Gastroesophageal sphincter (tissue), 4 donors: ENCODE measurements around the gene CCDC83. TPM values are rescaled to one million over a fixed set of nuclear protein-coding genes. Genes with fewer than 3 reads are reported as not detected.
"Not testable (repeated sequence)": the region's sequence is repeated elsewhere in the genome, so short reads cannot be mapped to it uniquely, and the experiment has no call there.

Experiments used
- ATAC-seq: fragments of 150-250 bp; one replicate; pipeline ENCODE4 v1.9.1; 2016; ENCODE audit warnings: mild to moderate bottlenecking, moderate library complexity
- H3K27ac ChIP-seq, 4 donors: fragments of 200-600 bp; sonication (generic) in 3 of 4; 1 replicate in 3 of 4; 2 replicates in 1 of 4; pipeline ENCODE4 v1.5.1; 2016 to 2019
- H3K27me3 ChIP-seq: fragments of 200-600 bp; sonication (generic); one replicate; pipeline ENCODE4 v1.5.1; 2019
- H3K36me3 ChIP-seq, 2 donors: fragments of 200-600 bp; sonication (generic); one replicate each; pipeline ENCODE4 v1.5.1; 2019; ENCODE audit warnings: control low read depth in 1 of 2
- H3K4me1 ChIP-seq, 3 donors: fragments of 200-600 bp; sonication (generic); 1 replicate in 2 of 3; 2 replicates in 1 of 3; pipeline ENCODE4 v1.5.1; 2016 to 2019; ENCODE audit warnings: control low read depth in 2 of 3
- H3K4me3 ChIP-seq, 2 donors: fragments of 200-600 bp; sonication (generic); one replicate each; pipeline ENCODE4 v1.5.1; 2019; ENCODE audit warnings: mild to moderate bottlenecking in 1 of 2, moderate library complexity in 1 of 2
- H3K9me3 ChIP-seq, 3 donors: fragments of 200-600 bp; sonication (generic); one replicate each; pipeline ENCODE4 v1.5.1; 2017 to 2019; ENCODE audit warnings: control low read depth in 2 of 3
- EP300 ChIP-seq: sonication (generic); formaldehyde crosslinking; IDR thresholded peaks from one replicate; pipeline ENCODE4 v1.6.1; 2017; ENCODE audit warnings: antibody characterized with exemption, mild to moderate bottlenecking
- POLR2A ChIP-seq, 2 donors: fragments of 450-650 bp; IDR thresholded peaks; one replicate each; pipeline ENCODE4 v1.6.1; 2017; ENCODE audit warnings: antibody characterized with exemption in 2 of 2, mild to moderate bottlenecking in 2 of 2, moderate library complexity in 1 of 2
- POLR2AphosphoS5 ChIP-seq: sonication (generic); formaldehyde crosslinking; IDR thresholded peaks from one replicate; pipeline ENCODE4 v1.6.1; 2017; ENCODE audit warnings: antibody characterized with exemption
- WGBS, 2 donors: methylation state at CpG; one replicate each; pipeline ENCODE4 v1.1.5; 2018; ENCODE audit warnings: low coverage in 1 of 2; 5-methylcytosine and 5-hydroxymethylcytosine counted together
- total RNA-seq, 4 donors: library from RNA; depleted of rRNA; stranded (reverse); fragments of >200 nt; gene quantifications; one replicate each; pipeline ENCODE4 v1.1.0, GENCODE V29; 2016
- TF ChIP-seq, protein P1 (sequence below), 4 experiments: fragments of 200-600 bp in 2 of 4; fragments of 450-650 bp in 2 of 4; sonication (generic) in 1 of 4; IDR thresholded peaks; one replicate each; pipeline ENCODE4 v1.5.1; 2017 to 2019; ENCODE audit warnings: antibody characterized with exemption in 4 of 4, mild to moderate bottlenecking in 2 of 4, moderate library complexity in 2 of 4

CCDC83 gene
- total RNA-seq, 4 donors from 2014 or later, result not detected

DNA sequence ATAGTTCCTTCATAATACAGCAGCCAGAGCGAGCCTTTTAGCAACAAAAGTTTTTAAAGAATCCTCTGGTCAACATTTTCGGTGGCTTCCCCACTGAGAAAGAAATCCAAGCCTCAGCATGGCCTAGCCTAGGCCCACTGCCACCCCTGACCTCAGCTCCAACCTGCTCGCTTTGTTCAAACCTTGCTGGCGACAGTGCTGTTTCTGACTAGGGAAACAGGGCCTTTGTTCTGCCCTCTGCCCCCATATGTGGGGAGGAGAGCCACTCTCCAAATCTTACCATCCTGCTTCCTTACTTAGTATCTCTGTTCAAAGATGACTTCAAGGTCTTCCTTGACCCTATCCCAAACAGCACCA is 95.8 kb downstream of the CCDC83 start:
- Histone ChIP-seq H3K27ac (no peak overlapping the region), H3K27me3 (no peaks in the 10 kb centered on the region), H3K36me3 (peaks cover 0 to 27% of the 10 kb centered on the region in 2 donors), H3K4me3 (no peak overlapping the region), H3K4me1 (peaks cover 6 to 45% (median 16%) of the 10 kb centered on the region in 3 donors), H3K9me3 (no peaks in the 10 kb centered on the region)
- WGBS, 2 donors, result 93 to 96% methylated on average over 4 of the region's 4 CpGs
- TF ChIP-seq, protein P1, sequence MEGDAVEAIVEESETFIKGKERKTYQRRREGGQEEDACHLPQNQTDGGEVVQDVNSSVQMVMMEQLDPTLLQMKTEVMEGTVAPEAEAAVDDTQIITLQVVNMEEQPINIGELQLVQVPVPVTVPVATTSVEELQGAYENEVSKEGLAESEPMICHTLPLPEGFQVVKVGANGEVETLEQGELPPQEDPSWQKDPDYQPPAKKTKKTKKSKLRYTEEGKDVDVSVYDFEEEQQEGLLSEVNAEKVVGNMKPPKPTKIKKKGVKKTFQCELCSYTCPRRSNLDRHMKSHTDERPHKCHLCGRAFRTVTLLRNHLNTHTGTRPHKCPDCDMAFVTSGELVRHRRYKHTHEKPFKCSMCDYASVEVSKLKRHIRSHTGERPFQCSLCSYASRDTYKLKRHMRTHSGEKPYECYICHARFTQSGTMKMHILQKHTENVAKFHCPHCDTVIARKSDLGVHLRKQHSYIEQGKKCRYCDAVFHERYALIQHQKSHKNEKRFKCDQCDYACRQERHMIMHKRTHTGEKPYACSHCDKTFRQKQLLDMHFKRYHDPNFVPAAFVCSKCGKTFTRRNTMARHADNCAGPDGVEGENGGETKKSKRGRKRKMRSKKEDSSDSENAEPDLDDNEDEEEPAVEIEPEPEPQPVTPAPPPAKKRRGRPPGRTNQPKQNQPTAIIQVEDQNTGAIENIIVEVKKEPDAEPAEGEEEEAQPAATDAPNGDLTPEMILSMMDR (IDR thresholded peaks at IDR 0.05), result no peak
- no peak for ATAC-seq

DNA sequence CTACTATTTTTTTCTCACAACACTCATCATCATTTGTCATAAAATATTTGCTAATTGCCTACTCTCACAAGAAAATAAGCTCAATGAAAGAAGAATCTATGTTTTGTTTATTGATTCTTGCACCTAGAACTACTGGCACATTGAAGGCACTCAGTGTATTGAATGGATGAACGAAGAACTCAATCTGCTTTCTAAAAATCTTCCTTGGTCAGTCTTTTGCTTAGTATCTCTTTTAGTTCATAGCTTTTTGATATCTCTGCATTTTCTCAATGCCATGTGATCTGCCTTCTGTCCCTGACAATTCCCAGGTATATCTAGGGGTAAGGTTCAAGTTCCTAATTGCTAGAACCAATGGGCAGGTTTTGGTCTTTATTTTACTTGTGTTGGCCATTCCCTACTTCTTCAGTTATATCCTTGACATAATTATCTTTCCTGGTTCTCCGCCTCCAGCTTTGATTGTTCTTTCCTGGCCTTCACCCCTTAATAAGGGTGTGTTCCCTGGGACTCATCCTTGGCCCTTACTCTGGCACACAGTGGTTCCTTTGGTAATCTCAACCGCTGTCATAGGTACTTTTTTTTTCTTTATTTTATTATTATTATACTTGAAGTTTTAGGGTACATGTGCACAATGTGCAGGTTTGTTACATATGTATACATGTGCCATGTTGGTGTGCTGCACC is 96.4 kb downstream of the CCDC83 start:
- H3K27me3 ChIP-seq, result no peaks in the 10 kb centered on the region
- H3K9me3 ChIP-seq, result no peaks in the 10 kb centered on the region
- H3K4me3 ChIP-seq, result no peak overlapping the region
- peaks cover 0 to 33% of the 10 kb centered on the region in 2 donors for H3K36me3 ChIP-seq
- WGBS, 2 donors, result 89 to 93% methylated on average over 3 of the region's 3 CpGs
- no peak overlapping the region for H3K27ac ChIP-seq
- H3K4me1 ChIP-seq, result peaks cover 7 to 45% (median 14%) of the 10 kb centered on the region in 3 donors
- no peak for ATAC-seq
- TF ChIP-seq, protein P1 (IDR thresholded peaks at IDR 0.05), result no peak
- no peak for TF ChIP-seq POLR2AphosphoS5
- TF ChIP-seq EP300, result no peak
- TF ChIP-seq POLR2A (IDR thresholded peaks at IDR 0.05), result no peak

DNA sequence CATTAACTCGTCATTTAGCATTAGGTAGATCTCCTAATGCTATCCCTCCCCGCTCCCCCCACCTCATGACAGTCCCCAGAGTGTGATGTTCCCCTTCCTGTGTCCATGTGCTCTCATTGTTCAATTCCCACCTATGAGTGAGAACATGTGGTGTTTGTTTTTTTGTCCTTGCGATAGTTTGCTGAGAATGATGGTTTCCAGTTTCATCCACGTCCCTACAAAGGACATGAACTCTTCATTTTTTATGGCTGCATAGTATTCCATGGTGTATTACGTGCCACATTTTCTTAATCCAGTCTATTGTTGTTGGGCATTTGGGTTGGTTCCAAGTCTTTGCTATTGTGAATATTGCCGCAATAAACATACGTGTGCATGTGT is 96.9 kb downstream of the CCDC83 start:
- ATAC-seq, H3K4me3 ChIP-seq, H3K27me3 ChIP-seq, H3K27ac ChIP-seq, H3K9me3 ChIP-seq: not testable (repeated sequence)
- Histone ChIP-seq H3K36me3 (peaks cover 0 to 38% of the 10 kb centered on the region in 2 donors), H3K4me1 (peaks cover 7 to 42% (median 10%) of the 10 kb centered on the region in 3 donors)
- WGBS, 2 donors, result 93 to 95% methylated on average over 3 to 6 of the region's 7 CpGs

DNA sequence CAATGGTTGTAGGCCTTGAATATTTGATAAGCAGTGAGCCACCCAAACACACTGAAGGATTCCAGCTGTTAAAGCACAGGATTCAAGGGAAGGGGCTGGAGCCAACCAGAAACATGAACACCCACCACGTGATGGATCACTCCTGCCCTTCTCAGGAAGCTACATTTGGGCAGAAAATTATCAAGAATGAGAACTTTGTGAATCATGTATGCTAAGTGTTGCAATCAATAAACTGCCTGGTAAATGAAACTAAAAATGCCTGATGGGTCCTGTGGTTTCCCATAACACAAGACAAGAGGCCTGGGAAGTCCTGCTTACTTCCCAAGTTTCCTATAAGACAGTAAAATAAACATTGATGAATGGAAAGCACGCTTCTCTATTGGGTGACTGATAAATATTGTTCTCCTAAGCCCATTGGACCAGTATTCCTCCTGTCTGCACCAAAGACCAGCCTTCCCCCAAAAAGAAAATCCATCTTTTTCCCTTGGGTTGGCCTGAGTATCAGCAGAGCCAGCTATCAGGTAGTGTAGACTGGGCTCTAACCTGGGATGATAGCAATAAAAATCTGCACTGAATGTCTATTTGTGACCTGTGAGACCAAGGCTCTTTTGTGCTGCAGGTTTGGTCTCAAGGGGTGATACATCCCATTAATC is 98.4 kb downstream of the CCDC83 start:
- no peak overlapping the region for H3K27ac ChIP-seq
- WGBS, 2 donors, result 44 to 63% methylated on average over 1 to 2 of the region's 2 CpGs
- H3K27me3 ChIP-seq, result no peaks in the 10 kb centered on the region
- H3K9me3 ChIP-seq, result no peaks in the 10 kb centered on the region
- H3K36me3 ChIP-seq, result peaks cover 0 to 52% of the 10 kb centered on the region in 2 donors
- H3K4me3 ChIP-seq, result no peak overlapping the region
- TF ChIP-seq EP300, result no peak
- no peak for TF ChIP-seq POLR2AphosphoS5
- TF ChIP-seq, protein P1 (IDR thresholded peaks at IDR 0.05), result no peak
- no peak for TF ChIP-seq POLR2A (IDR thresholded peaks at IDR 0.05)
- H3K4me1 ChIP-seq, result peaks cover 4 to 27% (median 6%) of the 10 kb centered on the region in 3 donors
- no peak for ATAC-seq

DNA sequence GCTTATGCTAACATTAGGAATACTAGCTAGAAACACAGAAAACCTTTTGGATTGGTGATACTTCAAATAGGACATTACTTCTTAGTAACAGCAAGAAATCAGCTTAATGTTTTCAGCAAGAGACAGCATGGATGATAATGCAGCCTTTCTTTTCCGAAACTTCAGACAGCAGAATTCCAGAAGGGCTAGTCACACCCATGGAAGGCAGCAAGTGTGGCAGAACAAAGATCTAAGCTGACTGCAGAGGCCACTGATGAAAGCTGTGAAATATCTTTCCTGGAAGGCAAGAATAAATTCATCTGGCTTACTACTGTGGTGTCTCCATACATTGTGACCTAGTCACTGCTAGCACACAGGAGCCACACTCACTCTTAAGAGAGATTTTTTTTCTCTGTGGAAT is 100.3 kb downstream of the CCDC83 start:
- no peaks in the 10 kb centered on the region for H3K9me3 ChIP-seq
- peak overlapping the region in 3 of 4 donors; percentile 53 to 71 (median 61) for H3K27ac ChIP-seq
- ATAC-seq, result peak; percentile 60
- TF ChIP-seq POLR2AphosphoS5 (peak; percentile 36), EP300 (no peak)
- TF ChIP-seq, protein P1 (IDR thresholded peaks at IDR 0.05), result no peak
- H3K36me3 ChIP-seq, result peaks cover 0 to 70% of the 10 kb centered on the region in 2 donors
- no peak overlapping the region for H3K4me3 ChIP-seq
- H3K27me3 ChIP-seq, result no peaks in the 10 kb centered on the region
- 30% methylated on average over 1 of the region's 1 CpG; no CpG with 5 or more reads in 1 of the 2 donors for WGBS, 2 donors
- H3K4me1 ChIP-seq, result peaks cover 4 to 34% (median 6%) of the 10 kb centered on the region in 3 donors
